SK-N-SH treated with all-trans-retinoic acid at 6 μM for 48 hours (cell line): ENCODE results near the gene RTN4RL2.

Experiments
- ARNTL ChIP-seq: fragments of 450-650 bp; formaldehyde crosslinking; IDR thresholded peaks from 2 replicates; pipeline ENCODE4 v1.5.0; 2020; ENCODE audit warnings: low read depth, mild to moderate bottlenecking, moderate library complexity, borderline replicate concordance
- OSR1 ChIP-seq: fragments of 250-450 bp; sonication (Bioruptor Pico); IDR thresholded peaks from 2 replicates; pipeline ENCODE4 v1.8.0; 2022; ENCODE audit warnings: moderate library complexity, mild to moderate bottlenecking, inconsistent platforms
- ZFP3 ChIP-seq: fragments of 250-450 bp; sonication (Bioruptor Pico); IDR thresholded peaks from 2 replicates; pipeline ENCODE4 v1.5.0; 2020; ENCODE audit warnings: mild to moderate bottlenecking, moderate library complexity
- ZNF8 ChIP-seq: fragments of 450-650 bp; formaldehyde crosslinking; IDR thresholded peaks from 2 replicates; pipeline ENCODE4 v1.5.0; 2020; ENCODE audit warnings: mild to moderate bottlenecking, moderate library complexity
- TF ChIP-seq, protein P1 (sequence below): fragments of 250-450 bp; sonication (Bioruptor Pico); IDR thresholded peaks from 2 replicates; pipeline ENCODE4 v1.5.1; 2020; ENCODE audit warnings: low read depth, mild to moderate bottlenecking, moderate library complexity
- TF ChIP-seq, protein P2 (sequence below): fragments of 250-450 bp; sonication (Bioruptor Pico); IDR thresholded peaks from 2 replicates; pipeline ENCODE4 v1.5.1; 2021; ENCODE audit warnings: mild to moderate bottlenecking, moderate library complexity
- TF ChIP-seq, protein P3 (sequence below): fragments of 250-450 bp; sonication (Bioruptor Pico); IDR thresholded peaks from 2 replicates; pipeline ENCODE4 v1.8.0; 2020; ENCODE audit warnings: mild to moderate bottlenecking, moderate library complexity, borderline replicate concordance

DNA sequence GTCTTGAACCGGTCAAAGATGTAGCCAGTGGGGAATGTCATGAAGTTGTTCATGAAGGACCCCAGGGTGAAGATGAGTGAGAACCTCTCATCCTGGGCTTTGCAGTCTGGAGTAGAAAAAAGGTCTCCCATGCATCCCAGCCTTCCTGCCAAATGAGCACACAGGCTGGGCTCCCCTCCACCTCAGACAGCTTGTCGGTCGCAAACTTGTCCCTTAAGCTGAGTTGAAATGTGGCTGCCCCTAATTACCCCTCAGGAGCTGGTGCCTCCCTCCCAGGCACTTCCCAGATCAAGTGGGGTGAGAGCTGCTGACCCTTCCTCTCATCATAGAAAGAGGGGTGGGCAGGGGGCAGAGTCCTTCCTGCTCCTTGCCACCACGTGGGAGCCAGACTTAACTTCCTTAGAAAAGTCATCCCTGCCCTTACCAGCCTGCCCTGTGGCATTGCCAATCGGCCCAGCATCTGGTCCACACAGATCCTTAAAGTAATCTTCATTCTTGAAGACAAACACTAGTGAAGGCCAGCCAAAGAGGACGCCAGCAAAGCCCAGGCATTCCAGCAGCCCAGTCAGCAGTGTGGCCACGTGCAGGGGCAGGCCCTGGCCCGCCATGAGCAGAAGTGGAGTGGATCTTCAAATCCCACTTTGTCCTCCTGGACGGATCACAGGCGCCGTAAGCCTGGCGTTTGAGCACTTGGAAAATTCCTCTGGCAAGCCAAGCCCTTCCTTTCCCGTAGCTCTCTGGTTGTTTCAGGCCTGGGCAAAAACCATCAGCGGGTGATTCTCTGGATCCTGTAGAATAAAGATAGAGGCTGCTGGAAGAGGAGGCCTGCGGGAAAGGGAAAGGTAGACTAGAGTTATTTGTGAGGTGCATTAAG lies 34.5 kb upstream of the RTN4RL2 start:
- TF ChIP-seq, protein P1, sequence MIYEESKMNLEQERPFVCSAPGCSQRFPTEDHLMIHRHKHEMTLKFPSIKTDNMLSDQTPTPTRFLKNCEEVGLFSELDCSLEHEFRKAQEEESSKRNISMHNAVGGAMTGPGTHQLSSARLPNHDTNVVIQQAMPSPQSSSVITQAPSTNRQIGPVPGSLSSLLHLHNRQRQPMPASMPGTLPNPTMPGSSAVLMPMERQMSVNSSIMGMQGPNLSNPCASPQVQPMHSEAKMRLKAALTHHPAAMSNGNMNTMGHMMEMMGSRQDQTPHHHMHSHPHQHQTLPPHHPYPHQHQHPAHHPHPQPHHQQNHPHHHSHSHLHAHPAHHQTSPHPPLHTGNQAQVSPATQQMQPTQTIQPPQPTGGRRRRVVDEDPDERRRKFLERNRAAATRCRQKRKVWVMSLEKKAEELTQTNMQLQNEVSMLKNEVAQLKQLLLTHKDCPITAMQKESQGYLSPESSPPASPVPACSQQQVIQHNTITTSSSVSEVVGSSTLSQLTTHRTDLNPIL (CRISPR knock-in tag): no peak
- TF ChIP-seq, protein P2, sequence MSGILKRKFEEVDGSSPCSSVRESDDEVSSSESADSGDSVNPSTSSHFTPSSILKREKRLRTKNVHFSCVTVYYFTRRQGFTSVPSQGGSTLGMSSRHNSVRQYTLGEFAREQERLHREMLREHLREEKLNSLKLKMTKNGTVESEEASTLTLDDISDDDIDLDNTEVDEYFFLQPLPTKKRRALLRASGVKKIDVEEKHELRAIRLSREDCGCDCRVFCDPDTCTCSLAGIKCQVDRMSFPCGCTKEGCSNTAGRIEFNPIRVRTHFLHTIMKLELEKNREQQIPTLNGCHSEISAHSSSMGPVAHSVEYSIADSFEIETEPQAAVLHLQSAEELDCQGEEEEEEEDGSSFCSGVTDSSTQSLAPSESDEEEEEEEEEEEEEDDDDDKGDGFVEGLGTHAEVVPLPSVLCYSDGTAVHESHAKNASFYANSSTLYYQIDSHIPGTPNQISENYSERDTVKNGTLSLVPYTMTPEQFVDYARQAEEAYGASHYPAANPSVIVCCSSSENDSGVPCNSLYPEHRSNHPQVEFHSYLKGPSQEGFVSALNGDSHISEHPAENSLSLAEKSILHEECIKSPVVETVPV (CRISPR knock-in tag): no peak
- TF ChIP-seq, protein P3, sequence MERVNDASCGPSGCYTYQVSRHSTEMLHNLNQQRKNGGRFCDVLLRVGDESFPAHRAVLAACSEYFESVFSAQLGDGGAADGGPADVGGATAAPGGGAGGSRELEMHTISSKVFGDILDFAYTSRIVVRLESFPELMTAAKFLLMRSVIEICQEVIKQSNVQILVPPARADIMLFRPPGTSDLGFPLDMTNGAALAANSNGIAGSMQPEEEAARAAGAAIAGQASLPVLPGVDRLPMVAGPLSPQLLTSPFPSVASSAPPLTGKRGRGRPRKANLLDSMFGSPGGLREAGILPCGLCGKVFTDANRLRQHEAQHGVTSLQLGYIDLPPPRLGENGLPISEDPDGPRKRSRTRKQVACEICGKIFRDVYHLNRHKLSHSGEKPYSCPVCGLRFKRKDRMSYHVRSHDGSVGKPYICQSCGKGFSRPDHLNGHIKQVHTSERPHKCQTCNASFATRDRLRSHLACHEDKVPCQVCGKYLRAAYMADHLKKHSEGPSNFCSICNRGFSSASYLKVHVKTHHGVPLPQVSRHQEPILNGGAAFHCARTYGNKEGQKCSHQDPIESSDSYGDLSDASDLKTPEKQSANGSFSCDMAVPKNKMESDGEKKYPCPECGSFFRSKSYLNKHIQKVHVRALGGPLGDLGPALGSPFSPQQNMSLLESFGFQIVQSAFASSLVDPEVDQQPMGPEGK: no peak
- TF ChIP-seq ZFP3 (CRISPR knock-in tag): no peak
- TF ChIP-seq OSR1 (CRISPR knock-in tag): no peak
- no peak for TF ChIP-seq ZNF8 (CRISPR knock-in tag)
- no peak for TF ChIP-seq ARNTL (CRISPR knock-in tag)
